GM10847 (cell line): ENCODE data around the gene PDGFD.

ENCODE experiments used
- POLR2A ChIP-seq: IDR thresholded peaks from 2 replicates; pipeline ENCODE4 v1.6.1; 2011; ENCODE audit not compliant: insufficient read length; ENCODE audit errors: extremely low read depth

The PDGFD gene

GRCh38 chr11:103985041-103985440, 178.9 kb downstream of the PDGFD start:
- TF ChIP-seq POLR2A = no peak

- no peak for TF ChIP-seq POLR2A
Observed at GRCh38 chr11:103980108-103980507, 183.8 kb downstream of the PDGFD start.

GRCh38 chr11:103978616-103979595, 185.0 kb downstream of the PDGFD start:
- no peak for TF ChIP-seq POLR2A

GRCh38 chr11:103972013-103972412, 191.9 kb downstream of the PDGFD start:
- no peak for TF ChIP-seq POLR2A

- no peak for TF ChIP-seq POLR2A
Observed at GRCh38 chr11:103970701-103971249, 193.2 kb downstream of the PDGFD start.

- TF ChIP-seq POLR2A = no peak
Observed at GRCh38 chr11:103968685-103969084, 195.3 kb downstream of the PDGFD start.

- TF ChIP-seq POLR2A = no peak
Observed at GRCh38 chr11:103967985-103968384, 196.0 kb downstream of the PDGFD start.

- TF ChIP-seq POLR2A = no peak
Observed at GRCh38 chr11:103964390-103964789, 199.6 kb downstream of the PDGFD start.

- TF ChIP-seq POLR2A = no peak
Observed at GRCh38 chr11:103963648-103964047, 200.3 kb downstream of the PDGFD start.

GRCh38 chr11:103961010-103961409, 202.9 kb downstream of the PDGFD start:
- no peak for TF ChIP-seq POLR2A

- no peak for TF ChIP-seq POLR2A
Observed at GRCh38 chr11:103960108-103960507, 203.8 kb downstream of the PDGFD start.

- TF ChIP-seq POLR2A = no peak
Observed at GRCh38 chr11:103959279-103959942, 204.5 kb downstream of the PDGFD start.

- TF ChIP-seq POLR2A = no peak
Observed at GRCh38 chr11:103958475-103959215, 205.3 kb downstream of the PDGFD start.

- TF ChIP-seq POLR2A = no peak
Observed at GRCh38 chr11:103953797-103954486, 210.0 kb downstream of the PDGFD start.

- TF ChIP-seq POLR2A = no peak
Observed at GRCh38 chr11:103949781-103950180, 214.2 kb downstream of the PDGFD start.
